HG03442 (cell line): Measurements from ENCODE around the gene TRPM1.

Experiments used
- ATAC-seq: cut with Tn5 transposase; IDR thresholded peaks from one replicate; pipeline ENCODE4 v1.9.1; 2021; ENCODE audit warnings: mild to moderate bottlenecking, moderate library complexity; ENCODE audit not compliant: unreplicated experiment

TRPM1 gene

GRCh38 chr15:31050953-31051352 is 50.6 kb downstream of the TRPM1 start:
- no peak for ATAC-seq

- no peak for ATAC-seq
These were observed 51.6 kb downstream of the TRPM1 start for GRCh38 chr15:31049682-31050615.

- ATAC-seq = no peak
These were observed 52.4 kb downstream of the TRPM1 start for GRCh38 chr15:31049111-31049510.

- no peak for ATAC-seq
These were observed 54.1 kb downstream of the TRPM1 start for GRCh38 chr15:31047437-31047836.

GRCh38 chr15:31046759-31047359 is 54.7 kb downstream of the TRPM1 start:
- no peak for ATAC-seq

GRCh38 chr15:31045606-31046005 is 55.9 kb downstream of the TRPM1 start:
- ATAC-seq = no peak

- no peak for ATAC-seq
These were observed 58.8 kb downstream of the TRPM1 start for GRCh38 chr15:31042751-31043150.

- ATAC-seq = no peak
These were observed 59.9 kb downstream of the TRPM1 start for GRCh38 chr15:31041610-31042009.

GRCh38 chr15:31040611-31041010 is 60.9 kb downstream of the TRPM1 start:
- ATAC-seq = no peak

GRCh38 chr15:31039961-31040360 is 61.6 kb downstream of the TRPM1 start:
- ATAC-seq = no peak

- ATAC-seq = no peak
These were observed 63.6 kb downstream of the TRPM1 start for GRCh38 chr15:31037731-31038477.

GRCh38 chr15:31036783-31037182 is 64.7 kb downstream of the TRPM1 start:
- ATAC-seq = no peak

GRCh38 chr15:31035610-31036009 is 65.9 kb downstream of the TRPM1 start:
- ATAC-seq = no peak

GRCh38 chr15:31034152-31034551 is 67.4 kb downstream of the TRPM1 start:
- ATAC-seq = no peak

GRCh38 chr15:31032961-31033371 is 68.6 kb downstream of the TRPM1 start:
- no peak for ATAC-seq

GRCh38 chr15:31031471-31032067 is 70.0 kb downstream of the TRPM1 start:
- ATAC-seq = peak; percentile 76

GRCh38 chr15:31027910-31028578 is 73.5 kb downstream of the TRPM1 start:
- no peak for ATAC-seq

GRCh38 chr15:31025996-31026395 is 75.5 kb downstream of the TRPM1 start:
- ATAC-seq = no peak

GRCh38 chr15:31024979-31025378 is 76.5 kb downstream of the TRPM1 start:
- ATAC-seq = no peak

GRCh38 chr15:31024330-31024729 is 77.2 kb downstream of the TRPM1 start:
- ATAC-seq = no peak

GRCh38 chr15:31023841-31024240 is 77.7 kb downstream of the TRPM1 start:
- ATAC-seq = no peak
